GM10266 (cell line): ENCODE measurements around the gene SCUBE1.

Experiments
- DNase-seq: peaks from one replicate; pipeline ENCODE4 v3.0.0; 2012; ENCODE audit errors: extremely low spot score
- TF ChIP-seq, protein P1 (sequence below): IDR thresholded peaks from 2 replicates; pipeline ENCODE4 v1.5.1; 2012; ENCODE audit warnings: mild to moderate bottlenecking, low read depth; ENCODE audit not compliant: control insufficient read depth, insufficient read depth; ENCODE audit errors: missing control alignments

Gene SCUBE1

GRCh38 chr22:43235445-43236409 is 107.4 kb downstream of the SCUBE1 start:
- DNase-seq: no peak
- TF ChIP-seq, protein P1, sequence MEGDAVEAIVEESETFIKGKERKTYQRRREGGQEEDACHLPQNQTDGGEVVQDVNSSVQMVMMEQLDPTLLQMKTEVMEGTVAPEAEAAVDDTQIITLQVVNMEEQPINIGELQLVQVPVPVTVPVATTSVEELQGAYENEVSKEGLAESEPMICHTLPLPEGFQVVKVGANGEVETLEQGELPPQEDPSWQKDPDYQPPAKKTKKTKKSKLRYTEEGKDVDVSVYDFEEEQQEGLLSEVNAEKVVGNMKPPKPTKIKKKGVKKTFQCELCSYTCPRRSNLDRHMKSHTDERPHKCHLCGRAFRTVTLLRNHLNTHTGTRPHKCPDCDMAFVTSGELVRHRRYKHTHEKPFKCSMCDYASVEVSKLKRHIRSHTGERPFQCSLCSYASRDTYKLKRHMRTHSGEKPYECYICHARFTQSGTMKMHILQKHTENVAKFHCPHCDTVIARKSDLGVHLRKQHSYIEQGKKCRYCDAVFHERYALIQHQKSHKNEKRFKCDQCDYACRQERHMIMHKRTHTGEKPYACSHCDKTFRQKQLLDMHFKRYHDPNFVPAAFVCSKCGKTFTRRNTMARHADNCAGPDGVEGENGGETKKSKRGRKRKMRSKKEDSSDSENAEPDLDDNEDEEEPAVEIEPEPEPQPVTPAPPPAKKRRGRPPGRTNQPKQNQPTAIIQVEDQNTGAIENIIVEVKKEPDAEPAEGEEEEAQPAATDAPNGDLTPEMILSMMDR: no peak

GRCh38 chr22:43234264-43234988 is 108.7 kb downstream of the SCUBE1 start:
- TF ChIP-seq, protein P1: no peak
- DNase-seq: no peak

DNA sequence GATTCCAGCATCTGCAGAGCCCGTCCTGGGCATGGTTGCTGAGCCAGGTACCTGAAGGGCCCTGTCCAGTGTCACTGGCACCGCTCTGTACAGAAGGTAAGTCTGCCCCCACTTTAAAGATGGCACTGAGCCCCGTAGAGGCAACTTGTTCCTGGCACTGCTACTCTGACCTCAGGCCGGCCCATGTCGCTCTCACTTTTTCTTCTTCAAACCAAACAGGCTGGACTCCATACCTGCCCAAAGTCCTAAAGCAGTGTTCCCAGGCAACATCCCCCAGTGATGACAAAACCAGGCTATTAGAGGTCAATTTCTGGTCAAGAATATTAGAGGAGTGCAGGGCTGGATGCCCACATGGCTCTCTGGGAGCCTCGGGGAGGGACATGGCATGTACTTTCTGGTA is 109.6 kb downstream of the SCUBE1 start:
- TF ChIP-seq, protein P1: no peak
- DNase-seq: no peak

- no peak for DNase-seq
- TF ChIP-seq, protein P1: no peak
Observed at GRCh38 chr22:43232445-43232844, 110.7 kb downstream of the SCUBE1 start.

- TF ChIP-seq, protein P1: no peak
- no peak for DNase-seq
Observed at GRCh38 chr22:43231724-43232034, 111.5 kb downstream of the SCUBE1 start.

- DNase-seq: peak; percentile 84
- TF ChIP-seq, protein P1: peak; percentile 92
Observed at GRCh38 chr22:43230971-43231723, 112.0 kb downstream of the SCUBE1 start.
